Neural cell (in vitro differentiated cells): ENCODE measurements around the gene GAS7. TPM values are rescaled to one million over a fixed set of nuclear protein-coding genes. Genes with fewer than 3 reads are reported as not detected.

Source experiments
- H2AFZ ChIP-seq: fragments of 200-600, 300-800 bp; sonication (generic), shearing (Covaris generic); 2 replicates; pipeline ENCODE4 v1.6.0; 2014; ENCODE audit warnings: low read depth, mild to moderate bottlenecking, antibody characterized with exemption, low read length, moderate library complexity
- H3F3A ChIP-seq: fragments of 200-600 bp; shearing (Covaris generic); 2 replicates; pipeline ENCODE4 v1.6.1; 2016; ENCODE audit warnings: mild to moderate bottlenecking, moderate library complexity, mixed read lengths, antibody characterized with exemption, low read length; ENCODE audit not compliant: insufficient read depth, poor library complexity, severe bottlenecking
- H3K27ac ChIP-seq: fragments of 200-600, 300-800 bp; sonication (generic), shearing (Covaris generic); 2 replicates; pipeline ENCODE4 v1.5.1; 2014; ENCODE audit warnings: mild to moderate bottlenecking, low read length, moderate library complexity
- H3K27me3 ChIP-seq: fragments of 300-800, 200-600 bp; sonication (generic), shearing (Covaris generic); 2 replicates; pipeline ENCODE4 v1.6.0; 2014; ENCODE audit warnings: mild to moderate bottlenecking, low read depth, low read length, moderate library complexity; ENCODE audit not compliant: insufficient read depth
- H3K36me3 ChIP-seq: fragments of 300-800, 200-600 bp; sonication (generic), shearing (Covaris generic); 2 replicates; pipeline ENCODE4 v1.5.1; 2014; ENCODE audit warnings: mild to moderate bottlenecking, antibody characterized with exemption, low read length, moderate library complexity; ENCODE audit not compliant: insufficient read depth
- H3K4me2 ChIP-seq: fragments of 300-800, 200-600 bp; sonication (generic), shearing (Covaris generic); 2 replicates; pipeline ENCODE4 v1.6.0; 2014; ENCODE audit warnings: mild to moderate bottlenecking, low read length
- H3K4me3 ChIP-seq: fragments of 300-800, 200-600 bp; sonication (generic), shearing (Covaris generic); 2 replicates; pipeline ENCODE4 v1.5.1; 2014; ENCODE audit warnings: mild to moderate bottlenecking, low read length, moderate library complexity
- H3K79me2 ChIP-seq: fragments of 200-600 bp; shearing (Covaris generic); replicated peaks from 2 replicates; pipeline ENCODE4 v1.6.0; 2014; ENCODE audit warnings: mild to moderate bottlenecking, low read length, moderate library complexity; ENCODE audit not compliant: insufficient read depth
- H3K9ac ChIP-seq: fragments of 300-800, 200-600 bp; sonication (generic), shearing (Covaris generic); 2 replicates; pipeline ENCODE4 v1.6.1; 2016; ENCODE audit warnings: mild to moderate bottlenecking, low read length, mixed read lengths
- H3K9me2 ChIP-seq: fragments of 200-600 bp; shearing (Covaris generic); 2 replicates; pipeline ENCODE4 v1.6.1; 2016; ENCODE audit warnings: mild to moderate bottlenecking, low read length, mixed read lengths; ENCODE audit not compliant: insufficient read depth
- H3K9me3 ChIP-seq: fragments of 200-600, 300-800 bp; sonication (generic), shearing (Covaris generic); 2 replicates; pipeline ENCODE4 v1.6.1; 2016; ENCODE audit warnings: mild to moderate bottlenecking, mixed run types, low read length, moderate library complexity, mixed read lengths
- H4K20me1 ChIP-seq: fragments of 200-600 bp; shearing (Covaris generic); 2 replicates; pipeline ENCODE4 v1.6.1; 2016; ENCODE audit warnings: mild to moderate bottlenecking, mixed run types; ENCODE audit not compliant: insufficient read depth
- CTCF ChIP-seq: fragments of 450-650 bp; IDR thresholded peaks from 2 replicates; pipeline ENCODE4 v1.5.1; 2014; ENCODE audit warnings: antibody characterized with exemption, mild to moderate bottlenecking, moderate library complexity; ENCODE audit not compliant: poor library complexity, severe bottlenecking
- EP300 ChIP-seq: fragments of 450-650 bp; conservative IDR thresholded peaks from 2 replicates; pipeline ENCODE4 v1.6.1; 2014; ENCODE audit warnings: antibody characterized with exemption, mild to moderate bottlenecking, moderate library complexity; ENCODE audit not compliant: poor library complexity, severe bottlenecking
- EZH2 ChIP-seq: fragments of 200-600, 300-800 bp; shearing (Covaris generic), sonication (generic); IDR thresholded peaks from 2 replicates; pipeline ENCODE4 v1.6.1; 2014; ENCODE audit warnings: antibody characterized with exemption, low read length, borderline replicate concordance, mild to moderate bottlenecking; ENCODE audit not compliant: insufficient read depth, poor library complexity, severe bottlenecking
- MXI1 ChIP-seq: fragments of 450-650 bp; conservative IDR thresholded peaks from 2 replicates; pipeline ENCODE4 v1.6.1; 2014; ENCODE audit warnings: antibody characterized with exemption, mild to moderate bottlenecking; ENCODE audit not compliant: poor library complexity, severe bottlenecking
- POLR2AphosphoS5 ChIP-seq: IDR thresholded peaks from 2 replicates; pipeline ENCODE4 v1.6.1; 2012
- RAD21 ChIP-seq: fragments of 450-650 bp; conservative IDR thresholded peaks from 2 replicates; pipeline ENCODE4 v1.6.1; 2014; ENCODE audit warnings: antibody characterized with exemption, mild to moderate bottlenecking, moderate library complexity
- SMC3 ChIP-seq: fragments of 450-650 bp; conservative IDR thresholded peaks from 2 replicates; pipeline ENCODE4 v1.6.1; 2014; ENCODE audit warnings: antibody characterized with exemption, mild to moderate bottlenecking, moderate library complexity; ENCODE audit not compliant: poor library complexity
- TAF1 ChIP-seq: IDR thresholded peaks from 2 replicates; pipeline ENCODE4 v1.6.1; 2012; ENCODE audit warnings: low read depth
- polyA plus RNA-seq: library from polyadenylated mRNA; depleted of rRNA; stranded (reverse); fragments of >200 nt; gene quantifications from 2 replicates; pipeline ENCODE4 v1.2.3, GENCODE V29; 2014
- TF ChIP-seq, protein P1 (sequence below): IDR thresholded peaks from 2 replicates; pipeline ENCODE4 v1.6.1; 2012; ENCODE audit warnings: borderline replicate concordance

The GAS7 gene
- polyA plus RNA-seq, 1 donor from 2014 or later: 23.6 TPM

DNA sequence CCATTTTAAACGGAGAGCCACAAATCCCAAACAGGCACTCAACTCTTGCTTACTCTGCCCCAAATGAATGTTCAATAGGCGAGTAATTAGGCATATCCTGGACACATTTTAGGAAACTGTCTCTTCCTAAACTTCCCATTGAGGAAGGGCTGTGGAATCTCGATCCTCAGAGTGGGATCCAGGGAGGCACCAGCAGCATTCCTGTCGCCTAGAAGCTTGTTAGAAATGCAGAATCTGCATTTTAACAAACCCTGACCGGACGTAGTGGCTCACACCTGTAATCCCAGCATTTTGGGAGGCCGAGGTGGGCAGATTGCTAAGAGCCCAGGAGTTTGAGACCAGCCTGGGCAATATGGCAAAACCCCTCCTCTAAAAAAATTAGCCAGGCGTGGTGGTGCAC, 95.6 kb downstream of the GAS7 start:
- H3K9ac ChIP-seq: no peak overlapping the region
- H3K27me3 ChIP-seq: no peaks in the 10 kb centered on the region
- H2AFZ ChIP-seq: no peak overlapping the region
- no peak for TF ChIP-seq TAF1
- no peak for TF ChIP-seq EP300
- TF ChIP-seq, protein P1, sequence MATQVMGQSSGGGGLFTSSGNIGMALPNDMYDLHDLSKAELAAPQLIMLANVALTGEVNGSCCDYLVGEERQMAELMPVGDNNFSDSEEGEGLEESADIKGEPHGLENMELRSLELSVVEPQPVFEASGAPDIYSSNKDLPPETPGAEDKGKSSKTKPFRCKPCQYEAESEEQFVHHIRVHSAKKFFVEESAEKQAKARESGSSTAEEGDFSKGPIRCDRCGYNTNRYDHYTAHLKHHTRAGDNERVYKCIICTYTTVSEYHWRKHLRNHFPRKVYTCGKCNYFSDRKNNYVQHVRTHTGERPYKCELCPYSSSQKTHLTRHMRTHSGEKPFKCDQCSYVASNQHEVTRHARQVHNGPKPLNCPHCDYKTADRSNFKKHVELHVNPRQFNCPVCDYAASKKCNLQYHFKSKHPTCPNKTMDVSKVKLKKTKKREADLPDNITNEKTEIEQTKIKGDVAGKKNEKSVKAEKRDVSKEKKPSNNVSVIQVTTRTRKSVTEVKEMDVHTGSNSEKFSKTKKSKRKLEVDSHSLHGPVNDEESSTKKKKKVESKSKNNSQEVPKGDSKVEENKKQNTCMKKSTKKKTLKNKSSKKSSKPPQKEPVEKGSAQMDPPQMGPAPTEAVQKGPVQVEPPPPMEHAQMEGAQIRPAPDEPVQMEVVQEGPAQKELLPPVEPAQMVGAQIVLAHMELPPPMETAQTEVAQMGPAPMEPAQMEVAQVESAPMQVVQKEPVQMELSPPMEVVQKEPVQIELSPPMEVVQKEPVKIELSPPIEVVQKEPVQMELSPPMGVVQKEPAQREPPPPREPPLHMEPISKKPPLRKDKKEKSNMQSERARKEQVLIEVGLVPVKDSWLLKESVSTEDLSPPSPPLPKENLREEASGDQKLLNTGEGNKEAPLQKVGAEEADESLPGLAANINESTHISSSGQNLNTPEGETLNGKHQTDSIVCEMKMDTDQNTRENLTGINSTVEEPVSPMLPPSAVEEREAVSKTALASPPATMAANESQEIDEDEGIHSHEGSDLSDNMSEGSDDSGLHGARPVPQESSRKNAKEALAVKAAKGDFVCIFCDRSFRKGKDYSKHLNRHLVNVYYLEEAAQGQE: no peak
- TF ChIP-seq SMC3: no peak
- no peak for TF ChIP-seq EZH2
- no peak for TF ChIP-seq MXI1
- no peak for TF ChIP-seq RAD21
- no peak for TF ChIP-seq POLR2AphosphoS5
- TF ChIP-seq CTCF: no peak
- H3K36me3 ChIP-seq: no peaks in the 10 kb centered on the region
- H3K9me2 ChIP-seq: no peaks in the 10 kb centered on the region
- no peak overlapping the region for H3K4me3 ChIP-seq
- no peaks in the 10 kb centered on the region for H4K20me1 ChIP-seq
- H3K27ac ChIP-seq: no peak overlapping the region
- H3K9me3 ChIP-seq: no peaks in the 10 kb centered on the region
- H3K4me2 ChIP-seq: no peak overlapping the region
- H3F3A ChIP-seq: no peaks in the 10 kb centered on the region
- H3K79me2 ChIP-seq: no peaks in the 10 kb centered on the region

DNA sequence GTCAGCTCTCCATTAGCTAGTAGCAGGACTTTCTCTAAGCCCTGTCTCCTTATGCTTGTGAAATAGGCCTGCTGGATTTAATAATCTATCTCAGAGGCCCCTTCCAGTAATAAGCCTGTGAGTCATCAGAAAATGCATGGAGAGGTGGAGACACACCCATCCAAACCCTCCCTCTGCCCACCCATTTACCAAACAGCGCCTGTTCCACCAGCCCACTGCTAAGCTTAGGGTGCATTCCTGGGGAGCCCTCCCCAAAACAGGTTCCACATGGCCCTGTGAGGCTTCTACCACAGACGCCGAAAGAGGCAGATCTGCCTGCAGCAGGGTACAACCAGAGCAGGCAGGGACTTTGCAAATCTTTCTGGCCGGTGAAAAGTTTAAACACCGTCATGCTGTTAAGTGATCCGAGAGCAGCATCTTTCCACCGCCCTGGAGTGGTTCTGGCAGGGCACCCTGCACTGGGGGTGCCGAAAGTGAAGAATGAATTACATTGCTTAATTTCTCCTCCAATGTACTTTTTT, 99.3 kb downstream of the GAS7 start:
- TF ChIP-seq SMC3: no peak
- no peaks in the 10 kb centered on the region for H3K79me2 ChIP-seq
- H3K4me2 ChIP-seq: no peak overlapping the region
- H3K9me3 ChIP-seq: no peaks in the 10 kb centered on the region
- H3K9me2 ChIP-seq: no peaks in the 10 kb centered on the region
- no peak overlapping the region for H3K27ac ChIP-seq
- H3K36me3 ChIP-seq: no peaks in the 10 kb centered on the region
- H3F3A ChIP-seq: no peaks in the 10 kb centered on the region
- H3K4me3 ChIP-seq: no peak overlapping the region
- no peak overlapping the region for H2AFZ ChIP-seq
- no peak overlapping the region for H3K9ac ChIP-seq
- H4K20me1 ChIP-seq: no peaks in the 10 kb centered on the region
- no peaks in the 10 kb centered on the region for H3K27me3 ChIP-seq

DNA sequence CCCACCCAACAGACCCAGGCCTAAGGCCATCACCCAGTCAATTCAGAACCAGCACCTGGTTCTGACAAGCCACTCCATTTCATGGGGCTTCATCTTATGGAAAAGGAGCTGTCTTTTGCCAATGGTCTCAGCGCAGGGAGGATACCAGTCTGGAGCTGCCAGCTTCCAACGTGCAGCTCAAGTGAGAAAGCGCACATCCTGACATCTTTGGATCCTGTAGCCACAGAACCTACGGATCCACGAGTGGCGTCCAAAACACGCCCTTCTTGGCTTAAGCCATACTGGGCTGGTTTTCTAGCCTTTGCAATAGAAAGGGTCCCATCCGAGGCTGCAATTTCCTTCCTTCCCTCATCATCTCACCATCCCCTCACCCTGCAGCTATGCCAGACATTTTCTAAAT, 101.8 kb downstream of the GAS7 start:
- H3K36me3 ChIP-seq: no peaks in the 10 kb centered on the region
- H3K79me2 ChIP-seq: no peaks in the 10 kb centered on the region
- H3K9me2 ChIP-seq: no peaks in the 10 kb centered on the region
- H4K20me1 ChIP-seq: no peaks in the 10 kb centered on the region
- TF ChIP-seq MXI1 (no peak), RAD21 (no peak), EZH2 (no peak), CTCF (no peak), EP300 (no peak), POLR2AphosphoS5 (no peak), SMC3 (no peak), TAF1 (no peak)
- TF ChIP-seq, protein P1: no peak
- no peak overlapping the region for H3K9ac ChIP-seq
- H3K27ac ChIP-seq: no peak overlapping the region
- H2AFZ ChIP-seq: no peak overlapping the region
- no peaks in the 10 kb centered on the region for H3K9me3 ChIP-seq
- no peaks in the 10 kb centered on the region for H3F3A ChIP-seq
- H3K27me3 ChIP-seq: no peaks in the 10 kb centered on the region
- no peak overlapping the region for H3K4me2 ChIP-seq
- no peak overlapping the region for H3K4me3 ChIP-seq
